HT1080 (cell line): ENCODE results near the gene TEDDM1. TPM values are rescaled to one million over a fixed set of nuclear protein-coding genes. Genes with fewer than 3 reads are reported as not detected.
A peak's percentile ranks its signal among the peaks of the same experiment; 100 is the strongest.

Experiments
- DNase-seq: peaks from one replicate; pipeline ENCODE4 v3.0.0-alpha.2; 2015; ENCODE audit warnings: low read depth
- total RNA-seq: library from RNA; depleted of rRNA; stranded (reverse); fragments of >200 nt; shearing (Covaris generic); gene quantifications from 2 replicates; pipeline ENCODE4 v1.2.3, GENCODE V29; 2014

TEDDM1 gene
- total RNA-seq, 1 experiment from 2014 or later = not detected

DNA sequence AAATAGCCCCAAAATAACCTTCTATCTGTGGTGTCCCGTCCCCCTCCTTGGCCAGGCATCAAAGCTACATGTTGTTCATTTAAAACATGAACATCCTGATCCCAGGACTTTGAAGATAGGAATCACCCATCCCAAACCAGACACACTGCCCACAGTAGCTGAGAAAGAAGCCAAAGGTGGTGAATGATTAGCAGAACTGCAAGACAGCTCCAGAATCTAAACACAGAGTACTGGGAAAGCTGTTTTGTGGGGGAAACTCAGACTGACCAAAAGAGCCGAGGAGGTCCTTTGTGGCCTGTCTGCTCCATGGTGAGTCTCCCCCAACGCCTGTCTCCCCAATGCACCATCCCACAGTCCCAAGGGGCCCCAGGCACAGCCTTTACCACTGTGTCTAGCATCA, 7.3 kb upstream of the TEDDM1 start:
- DNase-seq = no peak

DNA sequence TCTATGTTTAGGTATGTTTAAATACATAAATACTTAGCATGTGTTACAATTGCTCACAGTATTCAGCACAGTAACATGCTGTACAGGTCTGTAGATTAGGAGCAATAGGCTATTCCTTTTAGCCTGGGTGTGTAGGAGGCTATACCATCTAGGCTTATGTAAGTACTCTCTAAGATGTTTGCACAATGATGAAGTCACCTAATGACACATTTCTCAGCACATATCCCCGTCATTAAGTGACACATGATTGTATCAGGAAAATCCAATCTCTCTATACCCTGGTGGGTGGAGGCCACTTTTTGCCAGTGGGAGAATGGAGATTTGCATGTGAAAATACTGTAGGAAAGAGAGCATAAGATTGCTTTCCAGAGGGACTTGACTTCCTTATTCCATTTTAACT, 5.5 kb upstream of the TEDDM1 start:
- no peak for DNase-seq

DNA sequence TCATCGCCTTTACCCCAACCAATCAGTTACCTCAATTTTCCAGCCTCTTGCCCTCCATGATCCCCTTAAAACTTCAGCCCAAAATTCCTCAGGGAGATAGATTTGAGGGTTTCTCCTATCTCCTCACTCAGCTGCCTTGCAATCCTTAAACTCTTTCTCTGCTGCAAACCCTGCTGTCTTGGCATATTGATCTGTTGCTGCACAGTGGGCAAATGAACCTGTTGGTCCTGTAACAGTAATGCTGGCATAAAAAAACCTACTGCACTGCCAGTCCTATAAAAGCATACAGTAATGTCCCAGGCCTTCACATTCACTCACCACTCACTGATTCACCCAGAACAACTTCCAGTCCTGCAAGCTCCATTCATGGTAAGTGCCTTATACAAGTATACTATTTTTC, 5.1 kb upstream of the TEDDM1 start:
- no peak for DNase-seq

DNA sequence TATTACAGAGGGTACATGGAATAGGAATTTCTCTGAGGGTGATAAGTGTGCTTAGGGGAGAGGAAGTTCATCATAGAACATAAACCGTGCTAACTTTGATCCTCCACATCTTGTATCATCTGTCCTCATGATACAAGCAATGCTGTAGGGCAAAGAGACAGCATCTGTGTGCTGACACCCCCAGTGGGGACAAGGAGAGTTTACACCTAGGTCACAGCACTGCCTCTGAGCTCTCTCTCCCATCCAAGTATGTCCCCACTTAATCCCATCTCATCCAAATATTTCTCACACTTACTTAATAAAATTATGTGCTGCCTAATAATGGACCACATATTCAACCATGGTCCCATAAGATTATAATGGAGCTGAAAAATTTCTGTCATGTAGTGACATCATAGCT, 4.3 kb upstream of the TEDDM1 start:
- DNase-seq = no peak

DNA sequence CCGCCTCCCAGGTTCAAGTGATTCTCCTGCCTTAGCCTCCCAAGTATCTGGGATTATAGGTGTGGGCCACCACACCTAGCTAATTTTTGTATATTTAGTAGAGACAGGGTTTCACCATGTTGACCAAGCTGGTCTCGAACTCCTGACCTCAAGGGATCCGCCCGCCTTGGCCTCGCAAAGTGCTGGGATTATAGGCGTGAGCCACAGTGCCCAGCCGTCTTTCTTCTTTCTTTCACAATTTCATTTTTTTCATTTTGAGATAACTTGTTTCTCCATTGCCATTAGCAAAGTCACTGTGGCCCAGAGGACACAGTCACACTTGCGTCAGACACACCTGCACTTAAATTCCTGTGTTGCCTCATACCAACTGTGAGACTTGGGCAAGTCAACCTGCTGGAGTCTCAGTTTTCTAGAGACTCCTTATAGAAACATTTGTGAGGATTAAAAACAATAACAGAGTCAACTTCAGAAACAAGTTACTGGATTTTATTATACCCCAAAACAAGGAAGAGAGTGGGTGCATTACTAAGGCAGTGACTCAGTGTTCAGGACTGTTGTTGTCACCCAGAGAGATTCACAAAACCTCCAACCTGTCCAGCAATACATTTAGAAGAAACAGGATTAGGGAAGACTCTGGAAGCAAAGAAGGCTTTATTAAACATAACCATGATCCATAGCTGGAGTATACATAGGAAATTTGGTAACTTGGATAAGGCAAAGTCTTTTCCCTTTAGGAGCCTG, 2.6 kb downstream of the TEDDM1 start:
- no peak for DNase-seq

DNA sequence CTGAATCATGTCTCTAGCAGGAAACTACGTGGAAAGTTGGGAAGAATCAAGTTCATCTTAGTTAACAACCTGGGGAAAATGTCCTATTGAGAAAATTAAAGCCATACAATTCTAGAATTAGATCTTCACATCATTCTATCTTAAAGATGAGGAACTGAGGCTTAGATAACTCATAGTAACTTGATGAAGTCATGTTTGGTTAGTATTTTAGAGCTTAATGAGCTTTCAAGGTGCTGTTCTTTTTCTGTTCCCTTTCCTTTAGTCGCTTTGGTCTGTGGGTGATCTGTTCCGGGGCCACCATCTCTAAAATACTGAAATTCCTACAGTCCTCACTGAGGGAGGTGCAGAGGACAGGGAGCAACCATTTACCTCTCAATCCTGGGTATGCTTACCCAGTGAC, 4.6 kb downstream of the TEDDM1 start:
- no peak for DNase-seq

DNA sequence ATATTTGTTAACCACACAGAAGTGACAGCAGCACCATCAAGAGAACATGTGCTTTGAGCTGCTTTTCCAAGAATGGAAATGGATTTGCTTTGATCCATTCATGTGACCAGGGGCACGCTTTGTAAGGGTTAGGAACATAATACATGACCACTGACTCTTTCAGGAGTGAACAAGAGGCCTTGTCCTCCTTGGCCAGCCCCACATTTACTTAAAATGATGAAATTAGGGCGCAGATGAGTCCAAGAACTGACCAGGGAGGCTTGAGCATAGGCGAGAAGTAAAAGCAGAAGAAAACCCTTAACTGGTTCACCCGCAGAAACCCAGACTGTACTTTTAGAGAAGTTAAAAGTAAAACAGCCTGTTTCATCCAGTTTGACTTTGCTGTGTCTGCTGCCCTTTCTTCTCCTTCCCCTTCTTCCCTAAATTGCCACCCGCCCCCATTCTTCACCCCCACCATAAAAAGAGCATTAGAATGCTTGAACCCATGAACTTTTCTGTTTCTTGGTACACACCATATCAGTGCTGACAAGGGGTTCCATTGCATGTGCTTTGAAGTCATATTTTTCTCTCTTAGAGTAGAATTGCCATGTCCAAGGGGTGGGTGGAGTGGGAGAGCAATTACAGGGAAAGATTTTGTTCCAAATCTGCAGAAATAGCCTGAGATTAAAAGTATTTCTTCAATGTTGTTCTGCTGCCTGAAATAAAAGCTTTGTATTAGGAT, 6.3 kb downstream of the TEDDM1 start:
- no peak for DNase-seq

DNA sequence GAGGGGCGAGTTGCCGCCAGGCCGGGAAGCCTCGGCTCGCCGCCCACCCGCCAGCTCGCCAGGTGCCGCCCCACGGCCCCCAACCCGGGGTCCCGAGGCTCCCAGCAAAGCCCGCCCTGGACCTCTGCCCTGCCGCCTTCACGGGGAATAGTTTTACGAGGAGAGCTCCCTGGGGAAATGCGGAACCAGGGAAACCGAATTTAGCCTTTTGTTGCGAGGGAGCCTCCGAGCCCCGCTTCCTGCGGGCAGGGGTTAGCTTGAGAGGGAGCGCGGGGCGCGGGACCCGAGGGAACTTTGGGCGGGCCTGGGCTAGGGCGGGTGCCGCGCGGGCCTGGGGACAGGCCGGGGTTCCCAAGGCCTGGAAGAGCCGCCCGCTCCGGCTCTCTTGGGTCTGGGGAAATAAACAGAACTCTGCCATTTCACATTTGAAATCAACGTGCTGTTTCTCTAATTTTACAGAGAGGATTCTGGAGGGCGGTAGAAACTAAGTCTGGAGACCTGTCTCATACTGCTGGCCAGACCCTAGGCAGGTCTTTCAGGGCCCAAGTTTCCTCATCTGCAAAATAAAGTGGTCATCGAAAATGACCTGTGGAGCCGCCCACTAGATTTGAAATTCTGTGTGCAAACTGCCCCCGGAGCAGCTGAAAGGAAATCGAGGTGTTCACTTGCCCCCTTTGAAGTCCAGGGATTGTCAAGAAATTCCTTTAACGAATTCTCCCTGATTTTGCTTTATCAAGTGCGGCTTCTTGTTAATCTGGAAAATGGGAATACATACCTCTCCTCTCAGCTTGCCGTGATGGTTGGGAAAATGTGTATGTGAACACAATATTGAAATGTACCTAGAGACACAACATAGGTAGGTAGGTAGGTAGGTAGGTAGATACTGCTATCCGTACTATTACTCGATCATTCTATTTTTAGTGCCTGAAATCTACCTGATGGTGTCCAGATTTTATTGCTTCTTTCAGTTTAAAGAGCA, 8.1 kb downstream of the TEDDM1 start:
- no peak for DNase-seq

DNA sequence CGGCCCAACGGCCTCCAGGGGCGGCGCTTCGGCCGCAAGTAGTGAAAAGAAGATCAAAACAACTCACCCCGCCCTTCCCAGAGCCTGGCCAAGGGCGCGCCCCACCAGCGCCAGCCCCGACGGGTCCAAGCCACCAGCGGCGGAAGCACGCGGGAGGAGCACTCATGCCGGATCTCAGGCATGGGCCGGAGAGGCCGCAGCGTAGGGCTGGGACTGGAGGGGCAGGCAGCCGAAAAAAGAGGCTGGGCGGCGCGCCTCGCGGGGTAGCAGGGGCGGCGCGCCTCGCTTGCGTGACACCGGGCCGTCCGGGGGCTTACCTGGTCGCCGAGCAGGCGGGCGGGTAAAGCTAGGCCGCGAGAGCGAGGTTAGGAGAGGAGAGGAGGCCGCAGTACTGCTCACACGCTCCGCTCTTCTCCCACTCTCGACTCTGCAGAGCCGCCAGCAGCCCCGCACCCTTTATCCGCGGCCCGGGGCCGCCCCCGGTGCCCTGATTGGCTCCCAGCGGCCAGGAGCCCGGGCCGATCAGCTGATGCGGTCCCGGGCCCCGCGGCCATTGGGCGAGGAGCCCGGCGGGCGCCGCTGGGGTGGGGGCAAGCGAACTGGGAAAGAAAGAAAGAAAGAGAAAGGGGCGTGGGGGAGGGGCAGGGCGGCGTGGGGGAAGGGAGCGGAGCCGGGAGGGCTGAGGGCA, 9.0 kb downstream of the TEDDM1 start, which contains the start of gene GLUL:
TSS of gene GLUL (minus strand) at position 429 of the 688 bp plus-strand sequence. CDS start 3,053 bp downstream, outside the sequence.
- DNase-seq = peak; percentile 2

DNA sequence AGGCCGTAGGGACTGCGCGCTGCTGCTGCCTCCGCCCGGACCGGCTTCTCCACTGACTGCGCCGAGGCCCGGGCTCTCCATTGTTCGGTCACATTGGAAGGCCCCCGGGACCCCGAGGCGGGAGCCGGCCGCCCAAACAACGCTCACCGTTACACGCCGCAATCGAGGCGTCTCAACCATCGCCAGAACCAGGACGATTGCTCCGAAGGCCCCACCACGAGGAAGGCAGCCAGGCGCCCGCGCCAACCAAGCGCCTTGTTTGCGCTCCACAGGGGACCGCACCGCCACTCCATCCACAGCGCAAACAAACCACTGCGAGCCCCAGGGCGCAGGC, 9.5 kb downstream of the TEDDM1 start:
- DNase-seq = no peak

DNA sequence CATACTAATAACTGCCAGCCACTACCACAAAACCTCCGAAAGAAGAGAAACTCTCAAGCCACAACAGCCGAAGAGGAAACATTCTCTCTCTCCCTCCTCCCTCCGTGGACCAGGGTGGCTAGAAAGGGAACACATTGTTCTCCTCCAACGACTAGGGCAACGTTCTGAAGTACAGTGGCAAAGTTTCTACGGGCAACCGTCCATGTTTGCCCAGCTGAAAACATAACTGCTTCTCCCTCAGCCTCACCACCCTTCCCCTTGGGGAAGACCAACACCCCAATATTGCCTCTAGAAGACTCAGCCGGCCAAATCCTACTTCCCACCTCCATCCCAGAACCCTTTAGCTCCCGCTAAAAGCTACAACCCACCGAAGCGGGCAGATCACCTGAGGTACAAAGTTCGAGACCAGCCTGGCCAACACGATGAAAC, 10.8 kb downstream of the TEDDM1 start:
- no peak for DNase-seq

DNA sequence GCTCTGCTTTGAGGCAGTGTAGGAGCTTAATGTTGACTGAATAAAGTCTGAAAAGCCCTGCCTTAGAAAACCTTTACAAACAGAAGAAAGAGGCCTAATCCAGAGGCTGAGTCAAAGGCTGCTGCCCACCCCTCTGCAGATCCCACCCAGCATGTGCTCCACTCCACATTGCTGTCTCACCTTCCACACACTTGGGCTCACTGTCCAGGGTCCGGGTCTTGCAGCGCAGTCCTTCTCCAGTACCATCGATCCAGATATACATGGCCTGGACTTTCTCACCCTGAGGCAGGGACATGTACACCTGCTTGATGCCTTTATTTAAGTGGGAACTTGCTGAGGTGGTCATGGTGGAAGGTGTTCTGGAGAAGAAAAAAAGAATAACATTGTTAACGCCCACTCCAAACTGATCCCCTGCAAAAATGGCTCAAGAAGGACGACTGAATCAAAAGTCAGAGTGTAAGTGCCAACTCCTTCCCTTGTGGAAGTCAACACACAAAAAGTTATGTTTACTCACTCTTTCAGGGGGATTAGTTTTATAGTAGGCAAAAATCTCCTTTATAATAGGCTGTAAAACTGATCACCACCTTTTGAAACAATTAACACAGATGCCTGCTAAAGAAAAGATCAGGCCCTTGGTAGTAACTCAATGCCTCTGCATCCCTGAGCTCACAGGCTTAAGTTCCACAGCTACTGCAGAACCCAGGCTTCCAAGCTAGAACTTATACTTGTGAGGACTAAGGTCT, 11.9 kb downstream of the TEDDM1 start:
- no peak for DNase-seq

DNA sequence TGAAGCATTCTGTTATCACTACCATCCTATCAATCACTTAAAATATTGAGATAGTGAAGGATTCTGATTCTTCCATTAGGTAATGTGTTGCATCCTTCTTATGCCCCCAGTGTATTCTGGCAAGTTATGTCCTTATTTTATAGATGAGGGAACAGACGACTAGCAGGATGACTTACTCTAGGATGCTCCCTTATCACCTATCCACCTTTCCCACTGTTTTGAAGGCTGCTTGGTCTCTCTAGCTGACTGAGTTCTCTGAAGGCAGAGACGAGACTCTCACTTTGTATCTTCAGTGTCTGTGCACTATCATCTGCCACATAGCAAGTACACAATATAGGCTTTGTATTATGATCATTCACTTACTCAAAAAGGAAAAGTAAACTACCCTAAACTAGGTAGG, 12.9 kb downstream of the TEDDM1 start:
- DNase-seq = no peak

DNA sequence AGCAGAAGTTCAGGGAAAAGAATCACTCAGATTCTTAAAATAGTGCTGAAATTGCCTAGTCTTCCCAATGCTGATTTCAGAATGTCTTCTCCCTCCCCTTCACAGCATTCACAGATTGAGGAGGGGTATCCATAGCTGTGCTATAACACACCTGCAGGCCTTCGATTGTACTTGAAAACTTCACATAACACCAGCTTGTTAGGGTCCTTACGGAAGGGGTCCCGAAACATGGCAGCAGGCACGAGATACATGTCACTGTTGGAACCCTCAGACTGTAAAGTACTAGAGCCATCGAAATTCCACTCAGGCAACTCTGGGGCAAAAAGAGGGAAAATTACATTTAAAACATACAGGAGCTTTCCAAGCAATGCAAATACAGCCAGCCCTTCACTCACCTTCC, 13.5 kb downstream of the TEDDM1 start:
- DNase-seq = no peak

DNA sequence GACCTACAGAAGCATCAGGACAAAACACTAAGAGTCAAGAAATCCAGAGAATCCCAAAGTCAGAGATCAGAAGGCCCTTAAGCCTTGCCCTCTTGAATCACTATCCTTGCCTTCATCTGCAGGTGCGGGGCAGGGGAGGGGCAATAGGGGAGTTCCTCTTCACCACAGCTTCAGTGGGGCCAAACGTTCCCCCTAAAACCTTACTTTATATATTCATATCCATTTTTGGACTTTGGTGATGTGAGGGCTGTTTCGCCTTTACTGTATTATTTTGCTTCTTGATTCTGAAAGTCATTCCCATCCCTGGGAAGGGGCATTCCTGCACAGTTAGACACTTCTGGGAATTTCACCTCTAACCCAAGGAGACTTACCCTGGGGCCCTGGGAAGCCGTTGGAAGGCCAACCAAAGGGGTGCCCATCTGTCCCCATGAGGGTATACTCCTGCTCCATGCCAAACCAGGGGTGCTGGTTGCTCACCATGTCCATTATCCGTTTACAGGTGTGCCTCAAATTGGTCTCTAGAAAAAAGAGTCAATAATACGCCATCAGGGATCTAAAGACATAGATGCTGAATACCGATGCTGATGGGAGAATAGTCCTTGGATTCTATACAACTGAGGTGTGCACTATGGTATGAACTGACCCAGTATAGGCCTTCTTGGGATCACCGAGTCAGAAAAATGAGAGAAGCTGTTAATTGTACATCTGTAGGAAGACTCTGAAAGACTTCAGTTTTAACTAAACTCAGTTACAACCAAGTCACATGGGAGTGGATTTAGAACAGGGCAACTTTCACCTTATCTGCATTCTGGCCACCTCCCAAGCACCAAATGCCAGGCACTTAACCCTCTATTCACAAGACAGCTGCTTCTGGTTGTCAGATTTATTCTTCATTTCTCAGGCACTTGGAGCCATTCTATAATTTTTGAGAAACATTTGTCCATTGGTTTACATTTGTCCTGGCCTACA, 14.3 kb downstream of the TEDDM1 start:
- no peak for DNase-seq

DNA sequence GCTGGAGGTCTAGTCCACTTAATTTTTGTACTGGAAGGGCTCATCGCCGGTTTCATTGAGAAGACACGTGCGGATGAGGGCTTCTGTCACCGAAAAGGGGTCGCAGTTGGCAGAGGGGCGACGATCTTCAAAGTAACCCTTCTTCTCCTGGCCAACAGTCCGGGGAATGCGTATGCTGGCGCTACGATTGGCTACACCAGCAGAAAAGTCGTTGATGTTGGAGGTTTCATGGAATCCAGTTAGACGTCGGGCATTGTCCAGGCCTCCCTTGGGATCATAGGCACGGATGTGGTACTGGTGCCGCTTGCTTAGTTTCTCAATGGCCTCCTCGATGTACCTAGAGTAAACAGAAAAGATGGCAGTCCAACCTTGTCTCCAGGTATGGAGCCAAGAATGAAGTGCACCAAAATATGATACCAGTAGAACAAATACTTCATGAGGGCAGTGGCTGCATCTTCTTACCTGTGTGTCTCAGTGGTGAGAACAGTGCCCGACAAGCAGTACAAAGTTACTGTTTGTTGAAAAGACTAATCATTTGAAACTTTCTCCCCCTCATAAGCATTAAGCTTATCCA, 16.0 kb downstream of the TEDDM1 start:
- no peak for DNase-seq

DNA sequence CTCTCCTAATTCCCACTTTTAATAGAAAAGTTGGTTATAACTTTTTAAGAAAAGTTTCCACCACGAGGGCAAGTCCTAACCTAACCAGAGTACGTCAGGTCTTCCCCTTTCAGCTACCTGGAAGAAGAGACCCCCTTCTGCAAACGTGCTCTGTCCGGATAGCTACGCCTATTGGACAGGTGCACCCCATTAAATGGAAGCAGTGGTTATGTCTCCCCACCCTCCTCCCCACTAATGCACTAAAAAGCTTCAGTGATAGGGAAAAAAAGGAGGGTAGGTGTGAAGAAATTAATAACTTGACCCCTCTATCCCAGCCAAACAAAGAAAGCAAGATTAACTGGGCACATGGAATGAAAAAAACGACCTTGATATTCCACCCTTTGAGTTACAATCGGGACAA, 16.5 kb downstream of the TEDDM1 start:
- DNase-seq = no peak

DNA sequence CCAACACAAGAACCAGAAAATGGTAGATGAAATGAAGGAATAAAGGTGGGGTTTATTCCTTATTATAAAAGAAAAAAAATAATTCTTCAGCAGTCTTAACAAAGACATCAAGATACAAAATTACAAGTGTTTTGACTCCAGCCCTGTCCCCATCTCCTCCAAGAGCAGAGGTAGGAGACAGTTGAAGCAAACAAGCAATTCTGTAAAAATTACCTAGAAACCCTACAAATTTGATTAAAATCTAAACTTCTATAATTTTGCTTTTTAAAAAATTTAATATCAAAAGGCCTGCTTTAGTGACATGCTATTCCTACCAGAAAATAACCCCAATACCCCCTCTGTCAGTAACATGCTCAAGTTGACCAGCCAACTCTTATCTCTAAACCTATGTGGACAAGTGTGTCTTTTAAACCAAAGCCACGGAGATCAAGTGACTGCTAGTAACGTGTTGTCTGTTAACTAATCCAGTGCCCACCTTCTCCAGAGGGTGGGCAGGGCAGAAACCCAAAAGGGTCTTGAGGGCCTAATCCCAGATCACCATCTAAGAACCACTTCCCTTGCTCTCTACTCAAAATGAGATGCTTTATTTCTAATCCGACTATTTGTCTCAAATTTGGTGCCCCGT, 17.3 kb downstream of the TEDDM1 start:
- no peak for DNase-seq
